SW 1271 (cell line): ENCODE measurements around the gene RESF1.

Source experiments
- DNase-seq, 2 experiments: peaks; one replicate each; lab custom pipeline; 2025; lab: John Stamatoyannopoulos, UW

The RESF1 gene

DNA sequence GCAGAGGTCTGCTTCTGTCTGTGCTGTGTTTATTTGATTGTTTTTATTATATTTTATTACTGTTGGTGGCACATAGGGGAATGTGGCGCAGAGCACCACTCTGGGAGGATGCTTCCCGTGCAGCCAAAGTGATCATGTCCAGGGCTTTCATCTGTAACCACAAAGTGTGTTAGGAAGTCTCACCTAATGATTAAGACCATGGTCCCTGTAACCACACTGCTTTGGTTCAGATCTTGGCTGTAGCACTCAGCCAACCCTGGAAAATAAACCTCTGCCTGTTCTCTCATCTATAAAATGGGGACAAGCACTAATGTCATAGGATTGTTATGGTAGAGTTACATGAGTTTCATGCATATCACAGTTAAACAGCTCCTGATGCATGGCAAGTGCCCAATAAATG is 1.9 kb downstream of the RESF1 start:
- no peak for DNase-seq

DNA sequence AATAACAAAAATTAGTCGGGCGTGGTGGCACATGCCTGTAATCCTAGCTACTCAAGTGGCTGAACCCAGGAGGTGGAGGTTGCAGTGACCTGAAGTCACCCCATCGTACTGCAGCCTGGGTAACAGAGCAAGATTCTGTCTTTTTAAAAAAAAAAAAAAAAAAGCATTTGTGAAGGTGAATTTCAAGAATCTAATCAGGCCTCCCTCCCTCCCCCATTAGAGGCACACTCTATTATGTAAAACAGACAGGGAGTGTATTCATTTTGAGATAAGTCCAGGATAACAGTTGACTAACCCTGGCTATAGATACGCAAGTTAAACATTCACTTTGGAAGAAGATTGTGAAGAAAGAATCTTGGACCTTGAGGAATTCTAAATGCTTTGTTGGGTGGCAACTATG is 2.9 kb downstream of the RESF1 start:
- no peak for DNase-seq

GRCh38 chr12:31964280-31964679 is 5.1 kb downstream of the RESF1 start:
- no peak for DNase-seq

- no peak for DNase-seq
Observed at GRCh38 chr12:31965090-31965489, 5.9 kb downstream of the RESF1 start.

DNA sequence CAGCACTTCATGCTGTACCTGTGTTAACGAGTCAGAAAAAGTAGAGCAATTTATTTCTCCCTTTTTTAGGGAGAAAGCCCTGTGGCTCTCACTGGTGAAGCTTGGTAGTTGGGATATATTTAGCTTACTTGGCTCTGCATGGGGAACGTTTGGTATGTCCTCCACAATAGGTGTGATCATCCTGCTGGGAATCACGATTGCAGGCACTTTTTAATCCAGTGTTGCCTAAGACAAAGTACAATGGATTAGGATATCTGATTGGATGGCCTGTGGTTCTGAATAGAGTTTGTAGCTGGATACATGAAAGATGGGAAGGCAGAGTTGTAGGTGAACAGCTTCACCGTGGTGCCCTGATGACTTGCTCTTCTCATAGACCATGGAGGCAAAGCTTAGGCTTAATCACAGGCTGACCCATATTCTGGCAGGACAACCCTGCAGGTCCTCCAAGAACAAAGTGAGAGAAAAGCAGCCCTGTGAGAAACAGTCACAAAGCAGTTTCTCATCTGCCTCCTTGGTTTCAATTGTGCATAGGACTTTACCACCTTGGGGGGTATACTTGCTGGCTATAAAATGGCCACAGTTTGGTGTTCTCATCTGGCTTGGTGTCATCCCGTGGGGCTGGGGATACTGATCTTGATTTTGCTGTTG is 7.5 kb downstream of the RESF1 start:
- DNase-seq, result no peak

DNA sequence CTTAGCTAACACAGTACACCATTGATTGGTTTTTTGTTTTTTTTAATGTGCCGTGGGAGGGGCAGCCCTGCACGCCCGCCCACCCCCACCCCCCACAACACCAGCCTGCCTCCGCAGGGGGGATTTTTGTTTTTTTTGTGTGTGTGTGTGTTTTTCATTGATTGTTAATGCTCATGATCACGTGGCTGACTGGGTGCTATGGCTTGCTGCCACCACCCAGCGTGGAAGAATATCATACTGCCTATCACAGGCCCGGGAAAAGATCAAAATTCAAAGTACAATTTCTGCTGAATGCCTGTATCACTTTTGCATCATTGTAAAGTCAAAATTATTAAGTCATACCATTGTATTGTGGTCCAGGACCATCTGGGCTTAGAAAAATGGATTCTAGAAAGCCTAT is 8.3 kb downstream of the RESF1 start:
- no peak for DNase-seq

- DNase-seq, result no peak
Observed at GRCh38 chr12:31970199-31970598, 11.0 kb downstream of the RESF1 start.

DNA sequence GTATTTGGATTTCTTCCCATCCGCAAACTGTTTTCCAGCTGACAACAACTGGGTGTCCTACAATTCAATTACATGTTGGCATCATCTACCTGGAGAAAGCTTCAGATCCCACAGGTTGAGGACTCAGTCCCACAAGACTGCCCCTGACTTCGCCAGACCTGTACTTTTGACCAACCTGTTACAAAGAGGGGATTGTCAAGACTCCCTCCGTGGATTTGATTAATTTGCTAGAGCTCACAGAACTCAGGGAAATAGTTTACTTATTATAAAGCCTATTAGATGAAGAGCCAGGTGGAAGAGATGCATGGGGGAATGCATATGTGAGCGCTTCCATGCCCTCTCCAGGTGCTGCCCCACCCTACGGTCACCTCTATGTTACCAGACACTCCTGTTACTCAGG is 14.6 kb downstream of the RESF1 start:
- DNase-seq, result no peak

- DNase-seq, result no peak
Observed at GRCh38 chr12:31974673-31975072, 15.5 kb downstream of the RESF1 start.

- no peak for DNase-seq
Observed at GRCh38 chr12:31984806-31985591, 25.8 kb downstream of the RESF1 start.

DNA sequence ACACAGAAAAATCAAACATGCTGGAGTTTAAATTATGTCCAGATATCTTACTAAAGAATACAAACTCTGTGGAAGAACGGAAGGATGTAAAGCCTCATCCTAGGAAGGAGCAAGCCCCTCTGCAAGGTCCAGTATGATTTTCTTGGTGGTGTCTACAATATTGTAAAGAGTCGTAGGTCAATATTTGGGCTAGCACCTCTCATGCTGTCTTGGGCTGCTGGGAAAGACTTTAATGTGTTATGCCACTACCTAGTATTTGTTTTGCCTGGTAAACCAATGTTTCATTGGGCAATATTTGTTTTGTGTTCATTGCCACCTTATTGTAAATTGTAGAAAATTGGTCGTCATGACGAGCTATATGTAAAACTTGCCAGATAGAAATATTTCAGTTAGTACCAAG is 26.6 kb downstream of the RESF1 start:
- no peak for DNase-seq

GRCh38 chr12:31989571-31990362 is 30.6 kb downstream of the RESF1 start:
- DNase-seq, result no peak

GRCh38 chr12:31991146-31991545 is 31.9 kb downstream of the RESF1 start:
- no peak for DNase-seq

GRCh38 chr12:31991815-31992214 is 32.6 kb downstream of the RESF1 start:
- DNase-seq, result no peak

- DNase-seq, result no peak
Observed at GRCh38 chr12:31999692-32000091, 40.5 kb downstream of the RESF1 start.

- no peak for DNase-seq
Observed at GRCh38 chr12:32000373-32001005, 41.3 kb downstream of the RESF1 start.

- DNase-seq, result no peak
Observed at GRCh38 chr12:32002848-32003493, 43.8 kb downstream of the RESF1 start.

- no peak for DNase-seq
Observed at GRCh38 chr12:32003654-32004053, 44.4 kb downstream of the RESF1 start.

- DNase-seq, result no peak
Observed at GRCh38 chr12:32005496-32006125, 46.4 kb downstream of the RESF1 start.
